C4-2B (cell line): ENCODE data around the gene SLC24A4.

Experiments
- CTCF ChIP-seq: fragments of 450-650 bp; conservative IDR thresholded peaks from 2 replicates; pipeline ENCODE4 v1.5.1; 2017; ENCODE audit warnings: mild to moderate bottlenecking
- ZFX ChIP-seq: fragments of 450-650 bp; IDR thresholded peaks from 2 replicates; pipeline ENCODE4 v1.6.1; 2017

GRCh38 chr14:92459030-92459949 lies 136.3 kb downstream of the SLC24A4 start:
- TF ChIP-seq CTCF (no peak), ZFX (no peak)
